Thymus (tissue), 11 donors: ENCODE data around the gene HLCS. TPM values are rescaled to one million over a fixed set of nuclear protein-coding genes. Genes with fewer than 3 reads are reported as not detected.

ENCODE experiments used
- DNase-seq, 9 donors: peaks; one replicate each; pipeline ENCODE4 v3.0.0-alpha.2; 2013; ENCODE audit warnings: low spot score in 9 of 9, low read depth in 6 of 9, missing footprints in 1 of 9
- H3K27ac ChIP-seq, 2 donors: one replicate each; pipeline ENCODE4 v1.5.1; 2013; ENCODE audit warnings: control low read depth in 1 of 2, low read depth in 1 of 2, low read length in 1 of 2, mild to moderate bottlenecking in 1 of 2, moderate library complexity in 1 of 2
- H3K27me3 ChIP-seq, 2 donors: one replicate each; pipeline ENCODE4 v1.5.1; 2013; ENCODE audit warnings: low read length in 1 of 2; ENCODE audit not compliant: control insufficient read depth in 2 of 2, insufficient read depth in 1 of 2
- H3K36me3 ChIP-seq, 2 donors: one replicate each; pipeline ENCODE4 v1.5.1; 2013; ENCODE audit warnings: low read length in 1 of 2, mild to moderate bottlenecking in 1 of 2, moderate library complexity in 1 of 2; ENCODE audit not compliant: control insufficient read depth in 2 of 2, insufficient read depth in 2 of 2
- H3K4me1 ChIP-seq, 2 donors: one replicate each; pipeline ENCODE4 v1.5.1; 2013; ENCODE audit warnings: low read length in 2 of 2; ENCODE audit not compliant: control insufficient read depth in 2 of 2, insufficient read depth in 2 of 2
- H3K4me3 ChIP-seq, 2 donors: one replicate each; pipeline ENCODE4 v1.5.1; 2013; ENCODE audit warnings: low read length in 2 of 2, control low read depth in 1 of 2, mild to moderate bottlenecking in 1 of 2
- H3K9me3 ChIP-seq, 2 donors: one replicate each; pipeline ENCODE4 v1.5.1; 2013; ENCODE audit warnings: low read length in 1 of 2, mild to moderate bottlenecking in 1 of 2; ENCODE audit not compliant: control insufficient read depth in 2 of 2, insufficient read depth in 1 of 2
- WGBS: extraction: QIAGEN DNeasy Blood & Tissue Kit; methylation state at CpG from one replicate; pipeline ENCODE4 v1.1.7; 2013; 5-methylcytosine and 5-hydroxymethylcytosine counted together
- polyA plus RNA-seq: library from polyadenylated mRNA; stranded (reverse); fragments of 200-250 nt; gene quantifications from one replicate; pipeline ENCODE4 v1.2.3, GENCODE V29; 2013
- total RNA-seq: library from RNA; stranded (reverse); fragments of 120-200 nt; gene quantifications from one replicate; pipeline ENCODE4 v1.2.4, GENCODE V29; 2013
- donor health status: healthy.

HLCS gene
- total and polyA plus RNA-seq, 2 donors, result 4.6 to 5.4 TPM

DNA sequence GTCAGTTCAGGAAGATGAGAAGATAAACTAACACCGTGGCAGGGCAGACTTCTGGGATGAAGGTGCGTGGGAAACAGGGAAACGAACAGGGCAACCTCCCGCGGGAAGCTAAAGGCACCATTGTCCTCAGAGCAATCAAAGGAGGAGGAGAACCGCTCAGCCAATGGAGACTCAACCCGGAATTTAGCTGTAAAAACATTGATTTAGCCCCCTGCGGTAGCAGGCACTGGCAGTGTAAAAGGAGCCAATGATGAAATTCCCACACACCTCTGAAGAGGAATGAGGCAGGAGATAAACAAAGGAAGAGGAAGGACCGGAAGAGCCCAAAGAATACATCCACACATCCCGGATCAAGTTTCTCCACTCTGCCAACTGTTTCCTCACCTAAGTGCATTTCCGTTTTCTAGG, 19.5 kb downstream of the HLCS start:
- Histone ChIP-seq H3K4me1 (no peaks in the 10 kb centered on the region), H3K27me3 (no peaks in the 10 kb centered on the region), H3K36me3 (no peaks in the 10 kb centered on the region), H3K4me3 (no peak overlapping the region), H3K9me3 (no peaks in the 10 kb centered on the region), H3K27ac (no peak overlapping the region)
- 89% methylated on average over 11 of the region's 11 CpGs for WGBS
- DNase-seq, result no peak

DNA sequence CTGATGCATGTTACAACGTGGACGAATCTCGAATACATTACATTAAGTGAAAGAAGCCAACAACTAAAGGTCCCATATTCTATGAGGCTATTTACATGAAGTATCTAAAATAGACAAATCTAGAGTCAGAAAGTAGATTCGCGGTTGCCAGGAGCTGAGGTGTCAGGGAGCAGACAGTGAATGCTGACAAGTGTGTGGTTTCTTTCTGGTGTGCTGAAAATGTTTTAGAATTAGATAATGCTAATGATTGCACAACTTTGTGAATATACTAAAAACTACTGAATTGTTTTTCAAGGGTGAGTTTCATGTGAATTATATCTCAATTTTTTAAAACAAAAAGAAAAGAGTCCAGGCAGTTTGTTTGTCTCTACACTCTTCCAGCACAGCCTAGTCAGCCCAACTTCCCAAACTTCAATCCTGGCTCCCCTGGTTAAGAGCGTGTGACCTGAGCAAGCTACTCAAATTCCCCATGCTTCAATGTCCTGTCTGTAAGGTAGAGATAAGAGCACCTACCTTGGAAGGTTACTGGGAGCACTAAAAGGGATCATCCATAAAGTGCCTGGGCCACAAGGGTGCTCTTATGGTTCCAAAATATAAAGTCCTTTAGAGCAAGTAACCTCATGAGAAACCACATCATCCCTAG, 20.9 kb downstream of the HLCS start:
- Histone ChIP-seq H3K27me3 (no peaks in the 10 kb centered on the region), H3K27ac (no peak overlapping the region), H3K4me3 (no peak overlapping the region), H3K36me3 (no peaks in the 10 kb centered on the region), H3K9me3 (no peaks in the 10 kb centered on the region), H3K4me1 (no peaks in the 10 kb centered on the region)
- 96% methylated on average over 6 of the region's 6 CpGs for WGBS
- DNase-seq, result no peak

DNA sequence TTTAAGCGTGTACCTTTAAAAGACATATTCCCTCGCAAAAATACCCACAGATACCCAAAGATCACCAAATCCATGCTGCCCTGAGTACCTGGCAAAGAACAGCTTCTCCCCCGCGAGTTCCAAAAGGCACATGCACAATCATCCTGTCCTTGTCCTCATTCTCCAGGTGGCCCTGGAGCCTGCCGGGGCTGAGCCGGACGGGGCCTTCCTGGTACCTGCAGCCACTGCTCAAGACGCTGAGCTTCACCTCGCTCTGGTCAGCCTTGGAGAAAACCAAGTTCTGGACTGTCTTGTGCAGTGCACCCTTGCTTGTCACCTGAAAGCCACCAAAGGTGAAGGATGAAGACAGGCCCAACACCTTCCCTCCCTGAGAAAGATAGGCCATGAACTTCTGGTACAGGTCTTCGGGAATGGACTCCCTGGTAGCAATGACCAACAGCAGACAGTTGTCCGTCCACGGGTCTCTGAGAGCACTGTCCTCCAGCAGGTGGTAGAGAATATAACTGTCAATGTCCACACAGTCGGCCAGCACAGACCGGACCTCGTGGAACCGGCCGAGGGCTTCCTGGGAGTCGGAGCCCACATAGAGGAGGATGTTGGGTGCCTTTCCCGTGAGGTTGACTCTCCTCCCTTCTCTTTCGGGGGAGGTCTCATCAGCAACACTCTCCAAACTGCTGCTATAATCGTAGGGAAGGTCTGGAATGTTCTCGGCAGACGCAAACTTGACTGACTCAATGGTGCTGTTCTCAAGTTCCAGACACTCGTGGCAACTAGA, 29.9 kb downstream of the HLCS start:
- H3K9me3 ChIP-seq, result no peaks in the 10 kb centered on the region
- no peak for DNase-seq
- no peaks in the 10 kb centered on the region for H3K4me1 ChIP-seq
- H3K27me3 ChIP-seq, result no peaks in the 10 kb centered on the region
- H3K27ac ChIP-seq, result no peak overlapping the region
- 95% methylated on average over 24 of the region's 24 CpGs for WGBS
- H3K4me3 ChIP-seq, result no peak overlapping the region
- H3K36me3 ChIP-seq, result peaks cover 3 to 7% of the 10 kb centered on the region in 2 donors

GRCh38 chr21:36934864-36935420, 31.5 kb downstream of the HLCS start:
- H3K9me3 ChIP-seq, result no peaks in the 10 kb centered on the region
- no peak for DNase-seq
- no peaks in the 10 kb centered on the region for H3K4me1 ChIP-seq
- peaks cover 3 to 7% of the 10 kb centered on the region in 2 donors for H3K36me3 ChIP-seq
- no peak overlapping the region for H3K4me3 ChIP-seq
- no peaks in the 10 kb centered on the region for H3K27me3 ChIP-seq
- no peak overlapping the region for H3K27ac ChIP-seq
- WGBS, result 51% methylated on average over 5 of the region's 5 CpGs

GRCh38 chr21:36932161-36932816, 34.2 kb downstream of the HLCS start:
- Histone ChIP-seq H3K27me3 (no peaks in the 10 kb centered on the region), H3K4me1 (no peaks in the 10 kb centered on the region), H3K36me3 (peaks cover 3 to 7% of the 10 kb centered on the region in 2 donors), H3K4me3 (no peak overlapping the region), H3K27ac (no peak overlapping the region), H3K9me3 (no peaks in the 10 kb centered on the region)
- no peak for DNase-seq
- 96% methylated on average over 3 of the region's 3 CpGs for WGBS

GRCh38 chr21:36929622-36930021, 36.8 kb downstream of the HLCS start:
- peak in 1 of 9 donors; percentile 15 for DNase-seq
- WGBS, result 91% methylated on average over 7 of the region's 7 CpGs
- H3K4me3 ChIP-seq, result no peak overlapping the region
- H3K4me1 ChIP-seq, result no peaks in the 10 kb centered on the region
- no peaks in the 10 kb centered on the region for H3K27me3 ChIP-seq
- H3K27ac ChIP-seq, result no peak overlapping the region
- no peaks in the 10 kb centered on the region for H3K9me3 ChIP-seq
- H3K36me3 ChIP-seq, result peaks cover 0 to 2% of the 10 kb centered on the region in 2 donors

DNA sequence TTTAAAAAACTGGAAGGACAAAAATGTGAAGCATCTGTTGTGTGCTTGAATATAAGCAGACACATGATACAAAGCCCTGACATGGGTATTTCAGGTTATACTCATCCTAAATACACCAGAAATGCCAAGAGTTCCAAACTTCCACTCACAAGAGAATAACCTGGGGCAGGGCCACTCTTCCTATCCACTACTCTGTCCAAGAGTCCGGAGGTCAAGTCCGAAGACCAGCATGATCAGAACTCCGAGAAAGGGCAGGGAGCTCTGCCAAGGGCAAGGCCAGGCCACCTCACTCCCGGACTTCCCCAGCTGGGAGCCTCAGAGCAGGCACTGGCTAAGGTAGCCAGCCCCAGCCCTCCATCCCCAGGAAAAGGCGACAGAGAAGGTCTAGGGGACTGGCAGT, 37.5 kb downstream of the HLCS start:
- no peaks in the 10 kb centered on the region for H3K4me1 ChIP-seq
- no peak overlapping the region for H3K27ac ChIP-seq
- no peak for DNase-seq
- H3K27me3 ChIP-seq, result no peaks in the 10 kb centered on the region
- peaks cover 0 to 2% of the 10 kb centered on the region in 2 donors for H3K36me3 ChIP-seq
- no peak overlapping the region for H3K4me3 ChIP-seq
- 93% methylated on average over 5 of the region's 5 CpGs for WGBS
- no peaks in the 10 kb centered on the region for H3K9me3 ChIP-seq

DNA sequence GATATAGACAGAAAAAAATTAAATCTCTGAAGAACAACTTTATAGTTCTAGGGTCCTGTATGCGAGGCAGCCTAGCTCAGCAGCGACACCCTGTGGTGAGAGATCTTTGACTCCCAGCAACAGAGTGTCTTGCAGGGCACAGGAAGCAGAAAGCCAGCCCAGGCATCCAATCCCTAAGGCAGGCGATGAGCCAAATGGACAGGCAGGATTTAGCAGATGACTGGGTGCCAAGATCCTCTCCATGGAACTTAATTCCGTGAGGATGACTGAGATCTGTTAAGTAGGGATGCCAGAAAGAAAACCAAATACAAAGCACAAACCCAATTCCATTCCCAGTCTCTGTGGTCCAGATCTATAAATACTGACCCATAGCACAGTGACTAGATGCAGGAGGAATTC, 38.8 kb downstream of the HLCS start:
- 50% methylated on average over 4 of the region's 4 CpGs for WGBS
- no peak overlapping the region for H3K4me3 ChIP-seq

More for the DNA sequence above, 38.8 kb downstream of the HLCS start:
- Histone ChIP-seq H3K27ac (no peak overlapping the region), H3K9me3 (no peaks in the 10 kb centered on the region), H3K27me3 (no peaks in the 10 kb centered on the region), H3K4me1 (peaks cover 0 to 5% of the 10 kb centered on the region in 2 donors), H3K36me3 (no peaks in the 10 kb centered on the region)
- DNase-seq, result peak; percentile 29 to 81 (median 60)
